ENCODE results near the gene DENND1C.
A peak's percentile ranks its signal among the peaks of the same experiment; 100 is the strongest.
"Not testable (repeated sequence)": the region's sequence is repeated elsewhere in the genome, so short reads cannot be mapped to it uniquely, and the experiment has no call there.

The DENND1C gene

DNA sequence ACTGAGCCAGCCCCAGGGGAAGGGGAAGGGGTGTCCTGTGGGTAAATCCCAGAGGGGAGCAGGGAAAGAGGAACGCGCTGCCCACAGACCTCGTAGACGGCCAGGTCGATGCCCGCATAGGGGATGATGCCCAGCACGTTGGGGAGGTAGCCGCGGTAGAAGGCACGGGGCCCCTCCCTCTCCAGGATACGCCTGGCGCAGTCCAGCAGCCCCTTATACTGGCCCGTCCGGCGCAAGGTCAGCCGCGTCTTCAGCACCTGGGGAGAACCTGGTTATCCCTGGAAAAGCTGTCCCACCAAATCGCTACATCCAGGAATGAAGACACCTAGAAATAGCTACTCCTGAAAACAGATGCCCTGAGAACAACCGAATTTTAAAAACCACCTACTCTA is 29.4 kb downstream of the DENND1C start:
- no peak for DNase-seq

GRCh38 chr19:6451583-6452222 is 29.9 kb downstream of the DENND1C start:
- no peak for DNase-seq

- DNase-seq, result no peak
These were observed 31.4 kb downstream of the DENND1C start for GRCh38 chr19:6450166-6450565.

DNA sequence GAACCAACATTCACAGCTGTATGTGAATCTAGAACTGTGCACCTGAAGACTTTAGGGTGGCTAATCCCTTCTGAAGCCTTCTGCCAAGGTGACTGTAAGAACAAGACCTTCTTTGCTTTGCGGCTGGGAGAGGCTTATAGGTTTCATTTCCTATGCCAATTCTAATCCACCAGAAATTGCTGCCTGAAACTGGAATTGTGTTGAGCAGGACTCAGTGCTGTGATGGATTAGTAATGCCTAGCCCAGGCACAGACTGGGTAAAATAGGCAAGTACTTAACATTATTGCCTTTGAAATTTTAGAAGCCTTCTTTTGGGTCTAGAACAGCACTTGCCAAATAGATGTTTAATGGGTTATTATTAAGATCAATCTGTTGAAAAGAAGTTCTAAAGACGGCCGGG is 33.5 kb downstream of the DENND1C start:
- no peak for DNase-seq

DNA sequence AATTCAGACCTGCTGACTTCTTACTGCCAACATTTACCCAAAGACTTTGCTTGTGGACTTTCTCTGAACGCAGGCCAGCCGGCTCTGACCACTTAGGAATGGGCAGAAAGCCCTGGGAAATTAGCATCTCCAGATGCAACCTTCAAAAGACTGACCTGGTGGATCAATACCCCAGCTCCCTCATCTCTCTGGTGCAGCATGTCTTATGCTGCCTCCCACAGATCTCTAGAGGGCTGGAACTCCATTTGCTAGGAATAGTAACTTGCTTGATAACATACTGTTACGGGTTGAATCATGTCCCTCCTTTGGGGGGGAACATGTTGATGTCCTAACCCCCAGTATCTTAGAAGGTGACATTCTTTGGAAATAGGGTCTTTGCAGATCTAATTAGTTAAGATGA is 35.1 kb downstream of the DENND1C start:
- DNase-seq, result no peak

GRCh38 chr19:6443986-6444385 is 37.6 kb downstream of the DENND1C start:
- DNase-seq, result no peak

GRCh38 chr19:6442087-6442688 is 39.4 kb downstream of the DENND1C start:
- no peak for DNase-seq

DNA sequence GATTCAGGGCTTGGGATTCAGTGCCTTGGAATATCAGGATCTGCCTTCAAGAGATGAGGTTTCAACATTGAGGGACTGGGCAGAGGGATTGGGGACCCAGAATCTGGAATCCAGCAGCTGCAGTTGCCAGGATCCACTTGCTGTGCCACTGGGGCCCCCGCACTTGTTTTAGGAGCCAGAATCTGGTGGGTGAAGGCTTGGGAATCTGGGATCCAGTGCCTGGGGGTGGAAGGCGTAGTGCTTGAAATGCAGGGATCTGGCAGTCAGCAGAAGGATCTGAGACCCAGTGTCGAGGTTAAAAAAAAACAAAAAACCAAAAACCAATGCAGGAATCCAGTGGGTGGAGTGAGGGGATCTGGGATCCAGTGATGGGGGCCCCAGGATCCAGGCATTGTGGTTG is 40.7 kb downstream of the DENND1C start:
- no peak for DNase-seq

DNA sequence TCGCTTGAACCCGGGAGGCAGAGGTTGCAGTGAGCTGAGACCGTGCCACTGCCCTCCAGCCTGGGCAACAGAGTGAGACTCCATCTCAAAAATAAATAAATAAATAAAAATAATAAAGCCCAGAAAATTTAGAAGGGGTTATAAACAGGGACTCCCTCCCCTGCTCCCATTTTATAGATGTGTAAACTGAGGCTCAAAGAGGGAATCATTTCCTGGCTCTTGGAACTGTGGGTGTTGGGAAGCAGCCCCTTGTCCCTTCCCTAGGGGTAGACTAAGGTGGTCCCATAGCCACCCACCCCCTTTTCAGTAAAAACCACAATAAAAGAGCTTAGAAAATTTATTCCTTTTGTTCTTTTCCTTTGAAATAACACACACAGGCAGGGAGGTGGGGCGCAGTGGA is 41.8 kb downstream of the DENND1C start:
- DNase-seq, result no peak

DNA sequence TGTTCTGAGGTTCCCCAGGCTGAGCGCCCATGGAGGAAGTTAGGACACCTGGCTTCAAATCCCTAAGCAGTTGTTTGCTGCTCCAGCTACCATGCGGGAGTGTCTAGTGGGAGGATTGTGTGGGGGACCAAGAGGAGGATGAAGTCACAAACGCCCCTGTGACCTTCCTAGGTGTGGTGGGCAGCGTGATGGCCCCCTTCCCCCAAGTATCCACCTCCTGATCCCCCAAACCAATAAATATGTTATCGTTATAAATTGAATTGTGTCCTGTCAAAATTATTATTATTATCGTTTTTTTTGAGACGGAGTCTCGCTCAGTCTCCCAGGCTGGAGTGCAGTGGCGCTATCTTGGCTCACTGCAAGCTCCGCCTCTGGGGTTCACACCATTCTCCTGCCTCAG is 47.9 kb downstream of the DENND1C start, which contains the start of gene SLC25A41:
SLC25A41 (minus strand) TSS at position 101 of the 400 bp plus-strand sequence; CDS start at position 31, 70 bp downstream.
- DNase-seq, result no peak

- no peak for DNase-seq
These were observed 48.4 kb downstream of the DENND1C start for GRCh38 chr19:6433165-6433564.

DNA sequence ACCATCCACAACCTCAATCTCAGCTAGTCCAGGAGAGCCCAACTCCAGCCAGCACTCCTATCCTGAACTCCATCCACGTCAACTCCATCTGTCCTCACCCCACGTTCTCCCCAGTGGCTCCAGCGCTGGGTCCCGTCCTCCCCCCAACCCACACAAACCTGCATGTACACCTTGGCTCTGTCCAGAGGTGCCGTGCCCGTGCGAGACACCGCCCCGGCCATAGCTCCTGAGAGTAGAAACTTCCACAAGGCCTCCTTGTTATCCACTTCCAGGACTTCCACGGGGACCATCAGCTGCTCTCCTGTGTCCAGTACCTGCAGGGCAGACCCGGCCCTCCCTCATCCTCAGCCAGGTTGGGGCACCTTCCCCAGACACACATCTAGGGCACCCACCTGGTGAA is 49.7 kb downstream of the DENND1C start:
- DNase-seq, result no peak

GRCh38 chr19:6429419-6430221 is 52.0 kb downstream of the DENND1C start:
- DNase-seq, result no peak

DNA sequence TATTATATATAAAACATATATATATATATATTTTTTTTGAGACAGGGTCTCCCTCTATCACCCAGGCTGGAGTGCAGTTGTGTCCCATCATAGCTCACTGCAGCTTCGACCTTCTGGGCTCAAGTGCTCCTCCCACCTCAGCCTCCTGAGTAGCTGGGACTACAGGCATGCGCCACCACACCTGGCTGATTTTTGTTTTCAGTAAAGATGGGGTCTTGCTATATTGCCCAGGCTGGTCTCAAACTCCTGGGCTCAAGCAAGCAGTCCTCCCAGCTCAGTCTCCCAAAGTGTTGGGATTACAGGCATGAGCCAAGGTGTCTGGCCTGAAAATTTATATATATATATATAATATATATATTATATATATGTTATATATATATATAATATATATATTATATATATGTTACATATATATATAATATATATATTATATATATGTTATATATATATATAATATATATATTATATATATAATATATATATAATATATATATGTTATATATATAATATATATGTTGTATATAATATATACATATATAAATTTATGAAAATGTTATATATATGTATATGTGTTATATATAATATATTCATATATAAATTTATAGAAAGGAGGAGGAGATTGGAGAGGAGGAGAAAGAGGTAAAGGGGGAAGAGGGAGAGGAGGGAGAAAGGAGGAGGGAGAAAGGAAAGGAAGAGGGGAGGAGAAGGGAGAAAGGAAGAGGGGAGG is 52.7 kb downstream of the DENND1C start:
- not testable (repeated sequence) for DNase-seq

- DNase-seq, result no peak
These were observed 54.5 kb downstream of the DENND1C start for GRCh38 chr19:6427131-6427530.

DNA sequence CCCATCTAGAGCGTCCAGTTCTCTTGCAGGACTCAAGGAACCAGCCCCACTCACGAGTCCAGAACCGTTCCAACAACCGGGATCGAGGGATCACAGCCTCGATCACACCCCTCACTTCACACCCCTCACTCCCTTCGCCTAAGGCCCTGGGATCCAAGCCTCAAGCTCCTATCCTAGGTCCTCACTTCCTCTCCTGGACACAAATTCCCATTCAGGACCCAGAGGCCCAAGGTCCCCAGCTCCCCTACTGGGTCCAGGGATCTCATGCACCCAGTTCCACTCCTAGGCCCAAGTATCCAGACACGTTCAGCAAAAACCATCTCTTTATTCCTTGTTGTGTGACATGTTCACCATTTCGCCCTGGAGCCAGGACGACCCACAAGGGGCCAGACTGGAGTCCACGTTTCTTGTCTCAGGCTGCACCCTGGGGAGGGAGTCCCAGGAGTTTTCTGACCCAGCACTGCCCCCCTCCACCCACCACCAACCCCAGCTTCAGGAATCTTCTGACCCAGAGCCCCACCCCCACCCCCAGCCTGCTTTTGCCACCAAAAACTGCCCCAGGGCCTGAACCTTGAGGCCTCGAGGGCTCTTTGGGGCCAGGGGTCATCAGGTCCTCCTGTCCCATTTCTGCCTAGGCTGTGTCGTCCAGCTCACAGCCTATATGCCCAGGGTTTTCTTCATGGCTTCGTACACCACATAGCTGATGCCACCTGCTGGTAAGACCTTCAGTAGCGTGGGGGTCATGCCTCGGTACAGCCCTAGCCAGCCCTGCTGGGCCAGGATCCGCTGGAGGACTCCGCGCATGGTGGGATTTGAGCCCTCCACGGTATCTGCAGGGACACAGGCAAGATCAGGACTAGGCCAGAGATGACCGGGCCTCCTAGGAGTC is 55.6 kb downstream of the DENND1C start:
- peak in 1 of 2 donors; percentile 19 for DNase-seq

DNA sequence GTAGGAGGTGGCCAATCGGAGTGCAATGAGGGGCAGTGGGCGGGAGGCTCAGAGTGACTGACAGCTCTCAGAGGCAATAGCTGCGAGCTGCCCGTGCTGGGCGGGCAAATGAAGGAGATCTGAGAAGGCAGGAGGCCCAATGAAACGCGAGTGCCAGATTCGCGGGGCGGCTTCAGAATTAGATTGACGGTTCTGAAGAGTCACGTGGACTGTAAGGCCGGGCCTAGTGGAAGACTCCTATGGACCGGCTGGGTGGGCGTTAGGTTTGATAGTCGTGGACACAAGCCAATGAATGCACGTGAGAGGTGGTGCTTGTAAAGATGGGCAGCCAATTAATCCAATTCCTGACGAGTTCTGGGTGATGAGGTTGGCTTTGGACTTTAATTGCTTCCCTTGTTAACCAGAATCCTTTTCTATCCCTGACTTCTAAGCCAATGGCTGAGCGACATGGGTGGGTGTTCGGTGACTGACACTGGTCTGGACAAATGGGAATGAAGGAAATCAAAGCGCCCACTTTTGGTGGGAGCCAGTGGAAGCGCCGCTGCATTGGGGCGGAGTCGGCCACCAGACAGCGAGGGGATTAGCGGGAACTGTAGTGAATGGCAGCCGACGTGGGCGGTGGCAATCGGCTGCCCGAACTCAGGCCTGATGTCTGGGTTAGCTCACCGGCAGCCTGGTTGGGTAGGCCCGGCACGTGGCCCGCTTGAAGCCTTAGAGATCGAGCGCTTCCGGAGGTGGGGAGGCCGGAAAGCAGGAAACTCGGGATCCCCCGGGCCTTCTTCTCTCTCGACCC is 56.5 kb downstream of the DENND1C start:
- peak; percentile 100 for DNase-seq

DNA sequence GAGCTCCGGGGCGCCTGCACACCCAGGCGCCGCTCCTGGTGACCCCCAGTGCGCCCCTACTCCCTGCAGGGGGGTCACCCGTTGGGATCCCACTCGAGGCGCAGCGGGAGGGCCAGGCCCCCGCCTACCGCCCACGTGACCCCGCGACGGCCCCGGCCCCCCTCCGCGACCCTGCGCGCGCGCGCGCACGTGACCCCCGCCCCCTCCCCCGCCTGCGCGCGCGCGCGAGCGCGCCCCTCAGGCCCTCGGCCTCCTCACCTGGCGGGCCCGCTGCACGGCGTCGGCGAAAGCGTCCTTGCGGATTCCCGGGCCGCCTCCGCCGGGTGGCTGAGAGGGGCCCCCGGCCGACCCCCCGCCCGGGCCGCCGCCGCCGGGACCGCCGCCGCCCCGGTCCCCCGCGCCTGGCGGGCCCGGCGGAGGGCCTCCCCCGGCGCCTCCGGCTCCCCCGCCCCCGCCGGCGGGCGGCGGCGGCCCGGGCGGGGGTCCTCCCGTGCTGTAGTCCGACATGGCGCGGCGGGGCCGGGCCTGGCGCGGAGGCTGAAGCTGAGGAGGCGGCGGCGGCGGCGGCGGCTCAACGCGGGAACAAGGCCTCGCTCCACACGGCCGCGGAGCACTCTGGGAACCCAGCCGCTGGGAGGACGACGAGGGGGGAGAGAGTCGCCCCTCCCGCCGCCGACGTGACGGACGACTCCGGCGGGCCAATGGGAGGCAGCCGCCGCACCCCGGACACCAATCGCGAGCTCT is 57.2 kb downstream of the DENND1C start, which contains the start of gene KHSRP:
KHSRP (minus strand) TSS at position 617 of the 744 bp plus-strand sequence; CDS start at position 507, 110 bp downstream.
- peak in 1 of 2 donors; percentile 22 for DNase-seq

DNA sequence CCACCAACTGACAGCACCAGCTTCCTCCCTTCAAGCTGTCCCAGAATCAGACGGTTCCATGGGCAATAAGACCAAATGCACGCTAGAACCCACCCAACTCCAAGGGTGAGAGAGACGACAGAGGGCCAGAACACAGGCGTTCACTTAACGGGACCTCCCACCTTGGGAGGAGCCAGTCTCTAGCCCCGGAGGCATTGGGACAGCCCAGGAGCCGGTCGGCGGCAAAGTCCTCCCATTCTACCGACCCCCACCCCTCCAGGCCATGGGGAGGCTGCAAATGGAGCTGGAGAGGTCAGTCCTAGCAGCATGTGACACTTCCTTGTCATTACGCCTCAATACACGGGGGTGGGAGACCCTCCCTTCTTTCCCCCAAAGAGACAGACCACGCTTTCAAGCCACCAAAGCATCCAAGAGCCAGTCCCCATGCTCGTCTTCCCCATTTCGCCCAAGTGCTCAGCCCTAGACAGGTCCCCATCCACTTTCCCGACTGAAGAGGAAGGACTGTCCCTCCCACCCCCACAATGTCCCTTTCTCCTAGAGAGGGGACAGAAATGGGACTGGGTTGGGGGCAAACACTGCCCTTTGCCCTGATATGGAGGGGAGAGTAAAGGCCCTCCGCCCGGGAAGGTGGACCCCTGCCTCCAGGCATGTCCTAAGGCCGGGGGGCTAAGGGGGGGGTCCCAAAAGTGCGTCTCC is 57.9 kb downstream of the DENND1C start:
- peak in 1 of 2 donors; percentile 24 for DNase-seq

Measured in CD4-positive, alpha-beta T cell treated with Interleukin-4 for 1 hour (primary cell).